OCI-LY7 (cell line): ENCODE results near the gene SLC35G2. TPM values are rescaled to one million over a fixed set of nuclear protein-coding genes. Genes with fewer than 3 reads are reported as not detected.

Experiments used
- BruUV-seq: library from RNA; stranded (reverse); fragments of 400-500 nt; replicated peaks from 2 replicates; lab custom pipeline; 2021; lab: Mats Ljungman, UMichigan
- CTCF ChIA-PET: fragments of 300-600 bp; sonication (Branson Sonifier 250); formaldehyde crosslinking; loops from one replicate; lab custom pipeline; 2022; ENCODE audit warnings: antibody characterized with exemption; ENCODE audit not compliant: unreplicated experiment; lab: Charles Lee
- POLR2A ChIA-PET: fragments of 300-600 bp; sonication (Branson Sonifier 250); formaldehyde crosslinking; loops from one replicate; lab custom pipeline; 2022; ENCODE audit warnings: antibody characterized with exemption; lab: Charles Lee
- DNase-seq: peaks from one replicate; pipeline ENCODE4 v3.0.0-alpha.2; 2015; ENCODE audit warnings: low spot score
- H2AFZ ChIP-seq: fragments of 200-600 bp; sonication (generic), shearing (Covaris generic); 2 replicates; pipeline ENCODE4 v1.6.1; 2014; ENCODE audit warnings: mild to moderate bottlenecking, antibody characterized with exemption, low read length, moderate library complexity
- H3K27ac ChIP-seq: fragments of 200-600 bp; sonication (generic); 2 replicates; pipeline ENCODE4 v1.5.1; 2014; ENCODE audit warnings: mixed run types, low read depth, mild to moderate bottlenecking, moderate library complexity, low read length, inconsistent platforms; ENCODE audit not compliant: poor library complexity, severe bottlenecking
- H3K36me3 ChIP-seq: fragments of 200-600 bp; sonication (generic); 2 replicates; pipeline ENCODE4 v1.6.1; 2014; ENCODE audit warnings: mild to moderate bottlenecking, antibody characterized with exemption, low read length, moderate library complexity, mixed read lengths; ENCODE audit not compliant: insufficient read depth
- H3K4me1 ChIP-seq: fragments of 200-600 bp; sonication (generic); 2 replicates; pipeline ENCODE4 v1.5.1; 2014; ENCODE audit warnings: mild to moderate bottlenecking, low read length; ENCODE audit not compliant: insufficient read depth, poor library complexity, severe bottlenecking
- H3K4me2 ChIP-seq: fragments of 200-600 bp; sonication (generic); 2 replicates; pipeline ENCODE4 v1.6.1; 2014; ENCODE audit warnings: mild to moderate bottlenecking, low read length
- H3K4me3 ChIP-seq: fragments of 200-600 bp; sonication (generic); 2 replicates; pipeline ENCODE4 v1.5.1; 2014; ENCODE audit warnings: mild to moderate bottlenecking, low read depth, low read length; ENCODE audit not compliant: poor library complexity, severe bottlenecking
- H3K79me2 ChIP-seq: fragments of 200-600 bp; sonication (generic); 2 replicates; pipeline ENCODE4 v1.6.1; 2016; ENCODE audit warnings: low read depth, mild to moderate bottlenecking, low read length, moderate library complexity, mixed read lengths; ENCODE audit not compliant: insufficient read depth
- H3K9me2 ChIP-seq: fragments of 200-600 bp; sonication (generic); 2 replicates; pipeline ENCODE4 v1.6.1; 2016; ENCODE audit warnings: mild to moderate bottlenecking, low read length, mixed read lengths; ENCODE audit not compliant: insufficient read depth
- H3K9me3 ChIP-seq: fragments of 200-600 bp; sonication (generic); 2 replicates; pipeline ENCODE4 v1.6.1; 2014; ENCODE audit warnings: mild to moderate bottlenecking, mixed run types, low read length, mixed read lengths
- H4K20me1 ChIP-seq: fragments of 200-600 bp; sonication (generic); 2 replicates; pipeline ENCODE4 v1.6.1; 2014; ENCODE audit warnings: mild to moderate bottlenecking, antibody characterized with exemption, low read length, moderate library complexity, mixed read lengths; ENCODE audit not compliant: insufficient read depth
- CTCF ChIP-seq: fragments of 200-600 bp; sonication (generic); conservative IDR thresholded peaks from 2 replicates; pipeline ENCODE4 v1.5.1; 2014; ENCODE audit warnings: mild to moderate bottlenecking, antibody characterized with exemption, low read length, moderate library complexity, mixed read lengths
- EZH2phosphoT487 ChIP-seq: fragments of 200-600 bp; sonication (generic); IDR thresholded peaks from 2 replicates; pipeline ENCODE4 v1.6.1; 2018; ENCODE audit warnings: low read depth, borderline replicate concordance, mild to moderate bottlenecking, mixed run types, antibody characterized with exemption, low read length, moderate library complexity, mixed read lengths
- intact Hi-C: fragments of 100-400 bp; cut with micrococcal nuclease; formaldehyde crosslinking; loops from one replicate; pipeline ENCODE4 v1.10.0; 2022; ENCODE audit not compliant: unreplicated experiment
- total RNA-seq, 2 experiments: library from RNA; depleted of rRNA in 1 of 2; stranded (reverse); fragments of >200 nt in 1 of 2; shearing (Covaris generic) in 1 of 2; gene quantifications; 2 replicates each; pipeline ENCODE4 v1.2.3, GENCODE V29; 2014 to 2022

The SLC35G2 gene
- total RNA-seq, 2 experiments from 2014 or later, result 0.40 TPM; not detected in 1

GRCh38 chr3:136802481-136802996, 16.4 kb upstream of the SLC35G2 start:
- TF ChIP-seq CTCF (no peak), EZH2phosphoT487 (no peak)
- no peaks in the 10 kb centered on the region for H4K20me1 ChIP-seq
- no peak overlapping the region for H3K4me3 ChIP-seq
- H3K9me2 ChIP-seq, result no peaks in the 10 kb centered on the region
- no peaks in the 10 kb centered on the region for H3K9me3 ChIP-seq
- no peak for DNase-seq
- POLR2A ChIA-PET, result interaction anchor here (0.6 to 1.0 kb wide), 4 partner anchors 9 to 150 kb away, joined by 3 to 8 read pairs (median 4); no protein-coding TSS in a partner anchor
- CTCF ChIA-PET, result no interaction called here
- no peaks in the 10 kb centered on the region for H3K79me2 ChIP-seq
- no peak overlapping the region for H3K27ac ChIP-seq
- H3K4me2 ChIP-seq, result no peak overlapping the region
- 0 out of 2 replicates have a peak overlapping the region, but pooled peaks have one; percentile 33 for H2AFZ ChIP-seq
- BruUV-seq, result no TSS peak
- intact Hi-C loops, result no loop called here
- H3K36me3 ChIP-seq, result no peaks in the 10 kb centered on the region
- H3K4me1 ChIP-seq, result no peaks in the 10 kb centered on the region

GRCh38 chr3:136804141-136804540, 14.8 kb upstream of the SLC35G2 start:
- CTCF ChIA-PET, result no interaction called here
- Histone ChIP-seq H3K4me2 (no peak overlapping the region), H3K79me2 (no peaks in the 10 kb centered on the region), H2AFZ (no peak overlapping the region), H3K27ac (no peak overlapping the region), H4K20me1 (no peaks in the 10 kb centered on the region), H3K9me2 (no peaks in the 10 kb centered on the region), H3K36me3 (no peaks in the 10 kb centered on the region), H3K4me1 (no peaks in the 10 kb centered on the region), H3K4me3 (no peak overlapping the region), H3K9me3 (no peaks in the 10 kb centered on the region)
- TF ChIP-seq CTCF (no peak), EZH2phosphoT487 (no peak)
- no peak for DNase-seq
- POLR2A ChIA-PET, result no interaction called here
- intact Hi-C loops, result no loop called here
- no TSS peak for BruUV-seq

- Histone ChIP-seq H3K79me2 (no peaks in the 10 kb centered on the region), H3K9me3 (no peaks in the 10 kb centered on the region), H3K4me2 (no peak overlapping the region), H3K4me1 (no peaks in the 10 kb centered on the region), H3K9me2 (no peaks in the 10 kb centered on the region), H3K27ac (no peak overlapping the region), H3K4me3 (no peak overlapping the region), H4K20me1 (no peaks in the 10 kb centered on the region), H3K36me3 (no peaks in the 10 kb centered on the region), H2AFZ (no peak overlapping the region)
- intact Hi-C loops, result no loop called here
- ChIA-PET CTCF (no interaction called here), POLR2A (interaction anchor here (0.6 to 1.4 kb wide), 3 partner anchors 12 to 705 kb away, joined by 3 to 4 read pairs (median 4); no protein-coding TSS in a partner anchor)
- TF ChIP-seq EZH2phosphoT487 (no peak), CTCF (no peak)
- no TSS peak for BruUV-seq
- DNase-seq, result no peak
Observed at GRCh38 chr3:136804813-136805212, 14.1 kb upstream of the SLC35G2 start.
